Ectodermal cell (in vitro differentiated cells): ENCODE measurements around the gene DDX54.

Experiments
- H3K27ac ChIP-seq: 2 replicates; pipeline ENCODE4 v1.7.0; 2013; ENCODE audit warnings: mild to moderate bottlenecking, low read depth, low read length; ENCODE audit not compliant: insufficient read depth, poor library complexity, severe bottlenecking
- H3K27me3 ChIP-seq: 2 replicates; pipeline ENCODE4 v1.7.0; 2013; ENCODE audit warnings: mild to moderate bottlenecking, low read length; ENCODE audit not compliant: insufficient read depth, control insufficient read depth, poor library complexity, severe bottlenecking
- H3K36me3 ChIP-seq: one replicate; pipeline ENCODE4 v1.7.0; 2013; ENCODE audit warnings: low read length; ENCODE audit not compliant: control insufficient read depth, insufficient read depth
- H3K4me1 ChIP-seq: one replicate; pipeline ENCODE4 v1.7.0; 2013; ENCODE audit warnings: low read length; ENCODE audit not compliant: control insufficient read depth, insufficient read depth
- H3K4me3 ChIP-seq: 2 replicates; pipeline ENCODE4 v1.7.0; 2013; ENCODE audit warnings: low read depth, low read length, control low read depth; ENCODE audit not compliant: insufficient read depth
- H3K9me3 ChIP-seq: 2 replicates; pipeline ENCODE4 v1.7.0; 2013; ENCODE audit warnings: mild to moderate bottlenecking, low read length, moderate library complexity; ENCODE audit not compliant: control insufficient read depth
- WGBS, 2 experiments: methylation state at CpG; one replicate each; pipeline ENCODE4 v1.1.7; 2013; ENCODE audit warnings: missing lambda C conversion rate in 2 of 2; 5-methylcytosine and 5-hydroxymethylcytosine counted together

Gene DDX54

DNA sequence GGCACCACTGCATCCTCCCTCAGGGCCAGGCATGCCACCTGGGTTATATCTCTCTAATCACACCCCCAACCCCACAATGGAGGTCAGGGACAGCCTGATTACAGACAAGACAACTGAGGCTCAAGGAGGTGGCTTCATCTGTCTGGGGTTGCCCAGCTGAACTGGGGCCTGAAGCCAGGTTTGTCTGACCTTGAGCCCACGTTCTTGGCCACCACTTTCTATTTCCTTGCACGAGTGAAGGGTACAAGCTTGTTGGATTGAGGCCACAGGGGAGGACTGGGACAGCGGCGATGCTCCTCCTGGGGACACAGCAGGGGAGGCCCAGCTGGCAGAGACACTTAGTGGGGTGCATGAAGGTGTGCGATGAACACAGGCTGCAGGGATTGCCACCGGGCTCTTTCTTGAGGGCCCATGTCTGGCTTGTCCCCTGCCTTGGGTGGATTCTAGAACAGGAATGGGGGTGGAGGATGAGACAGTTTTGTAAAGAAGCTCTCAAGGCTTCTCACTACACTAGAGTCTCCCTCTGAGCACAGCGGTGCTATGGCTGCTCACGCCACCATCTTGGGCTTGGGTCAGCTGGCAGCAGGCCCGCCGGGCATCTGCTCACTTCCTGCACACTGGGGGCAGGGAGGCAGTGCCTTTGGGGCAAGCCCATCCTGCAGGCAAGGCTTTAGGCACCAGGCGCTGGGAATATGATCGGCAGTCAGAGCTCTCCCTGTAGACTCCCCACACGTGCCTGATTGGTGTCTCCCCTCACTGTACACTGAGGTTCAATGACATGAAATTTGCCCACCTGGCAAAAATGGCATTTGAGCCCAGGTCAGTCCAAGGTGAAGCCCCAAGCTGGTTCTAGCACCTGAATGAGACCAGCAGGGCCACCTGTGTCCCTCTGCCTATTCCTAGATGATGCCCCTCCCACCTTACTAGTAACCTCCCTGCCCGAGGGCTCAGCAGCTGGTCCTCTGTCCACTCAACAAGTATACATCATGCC, 16.2 kb upstream of the DDX54 start:
- no peaks in the 10 kb centered on the region for H3K36me3 ChIP-seq
- H3K4me3 ChIP-seq = no peak overlapping the region
- H3K27ac ChIP-seq = no peak overlapping the region
- 92% methylated on average over 14 of the region's 14 CpGs for WGBS, 2 experiments
- no peaks in the 10 kb centered on the region for H3K4me1 ChIP-seq
- no peaks in the 10 kb centered on the region for H3K9me3 ChIP-seq
- no peaks in the 10 kb centered on the region for H3K27me3 ChIP-seq

GRCh38 chr12:113200021-113200797, 14.9 kb upstream of the DDX54 start:
- H3K27ac ChIP-seq = no peak overlapping the region
- H3K27me3 ChIP-seq = no peaks in the 10 kb centered on the region
- WGBS, 2 experiments = 87 to 89% methylated on average over 12 of the region's 12 CpGs
- H3K9me3 ChIP-seq = no peaks in the 10 kb centered on the region
- no peaks in the 10 kb centered on the region for H3K36me3 ChIP-seq
- H3K4me3 ChIP-seq = no peak overlapping the region
- peaks cover 4% of the 10 kb centered on the region for H3K4me1 ChIP-seq

- 96 to 100% methylated on average over 1 of the region's 1 CpG for WGBS, 2 experiments
- Histone ChIP-seq H3K27ac (no peak overlapping the region), H3K36me3 (no peaks in the 10 kb centered on the region), H3K4me1 (peaks cover 5% of the 10 kb centered on the region), H3K9me3 (no peaks in the 10 kb centered on the region), H3K4me3 (no peak overlapping the region), H3K27me3 (no peaks in the 10 kb centered on the region)
Measured at GRCh38 chr12:113198296-113198695, 13.0 kb upstream of the DDX54 start.

DNA sequence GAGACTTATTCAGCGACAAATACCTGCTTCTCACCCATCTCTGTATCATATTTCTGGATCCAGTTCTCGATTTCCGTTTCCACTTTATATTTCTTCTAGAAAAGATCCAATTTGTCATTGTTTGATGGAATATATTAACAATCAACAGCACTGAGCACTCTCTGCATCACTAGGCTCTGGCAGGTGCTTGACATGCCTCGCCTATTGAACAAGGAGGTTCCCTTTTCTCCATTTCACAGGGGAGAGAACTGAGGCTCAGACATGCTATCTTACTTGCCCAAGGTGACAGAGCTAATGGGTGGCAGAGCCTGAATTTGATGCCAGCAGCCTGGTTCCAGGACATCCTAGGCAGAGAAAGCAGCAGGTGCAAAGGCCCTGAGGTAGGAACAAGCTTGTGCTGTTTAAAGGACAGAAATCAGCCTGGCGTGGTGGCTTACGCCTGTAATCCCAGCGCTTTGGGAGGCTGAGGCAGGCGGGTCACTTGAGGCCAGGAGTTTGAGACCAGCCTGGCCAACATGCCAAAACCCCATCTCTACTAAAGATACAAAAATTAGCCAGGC, 12.3 kb upstream of the DDX54 start:
- Histone ChIP-seq H3K9me3 (no peaks in the 10 kb centered on the region), H3K4me3 (no peak overlapping the region), H3K36me3 (no peaks in the 10 kb centered on the region), H3K27me3 (no peaks in the 10 kb centered on the region), H3K27ac (no peak overlapping the region), H3K4me1 (peaks cover 5% of the 10 kb centered on the region)
- WGBS, 2 experiments = 92 to 96% methylated on average over 8 of the region's 8 CpGs

DNA sequence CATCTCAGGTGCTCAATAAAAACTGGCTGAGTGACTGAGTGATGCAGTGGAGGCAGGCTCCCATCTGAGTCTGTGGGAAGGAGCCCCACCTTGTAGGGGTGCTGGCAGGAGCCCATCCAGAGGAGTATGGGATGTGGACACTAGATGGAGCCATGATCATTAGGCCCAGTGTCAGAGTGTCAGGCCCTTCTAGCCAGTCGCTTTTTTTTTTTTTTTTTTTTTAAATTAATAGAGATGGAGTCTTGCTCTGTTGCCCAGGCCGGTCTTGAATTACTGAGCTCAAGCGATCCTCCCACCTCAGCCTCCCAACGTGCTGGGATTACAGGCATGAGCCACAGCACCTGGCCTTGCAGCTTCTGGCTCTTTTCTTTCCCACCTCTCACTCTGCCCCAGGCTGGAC, 11.7 kb upstream of the DDX54 start:
- Histone ChIP-seq H3K4me3 (no peak overlapping the region), H3K27ac (no peak overlapping the region), H3K9me3 (no peaks in the 10 kb centered on the region), H3K27me3 (no peaks in the 10 kb centered on the region), H3K36me3 (no peaks in the 10 kb centered on the region), H3K4me1 (peaks cover 5% of the 10 kb centered on the region)
- WGBS, 2 experiments = 36 to 37% methylated on average over 4 of the region's 4 CpGs

DNA sequence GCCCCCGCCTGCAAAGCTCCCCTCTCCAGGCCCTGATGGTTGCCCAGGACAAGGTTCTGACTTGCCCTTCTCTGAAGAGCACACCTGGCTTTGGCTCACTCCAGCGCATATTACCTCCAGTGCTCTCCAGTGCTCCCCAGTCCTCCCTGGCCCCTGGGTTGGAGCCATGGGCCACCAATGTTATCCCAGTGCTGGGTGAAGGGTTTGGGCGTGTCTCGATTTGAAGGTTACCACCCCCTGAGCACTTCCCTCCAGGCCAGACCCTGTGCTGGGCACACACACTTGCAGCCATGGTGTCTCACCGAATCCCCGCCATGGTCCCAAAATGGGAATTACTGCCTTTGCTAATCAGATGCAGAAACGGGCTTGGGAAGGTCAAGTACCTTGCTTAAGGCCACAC, 11.3 kb upstream of the DDX54 start:
- 88 to 89% methylated on average over 7 of the region's 7 CpGs for WGBS, 2 experiments
- Histone ChIP-seq H3K27ac (no peak overlapping the region), H3K9me3 (no peaks in the 10 kb centered on the region), H3K27me3 (no peaks in the 10 kb centered on the region), H3K4me3 (no peak overlapping the region), H3K36me3 (peaks cover 2% of the 10 kb centered on the region), H3K4me1 (peaks cover 5% of the 10 kb centered on the region)

- Histone ChIP-seq H3K9me3 (no peaks in the 10 kb centered on the region), H3K4me3 (no peak overlapping the region), H3K36me3 (peaks cover 4% of the 10 kb centered on the region), H3K4me1 (peaks cover 5% of the 10 kb centered on the region), H3K27ac (no peak overlapping the region), H3K27me3 (no peaks in the 10 kb centered on the region)
- 93 to 95% methylated on average over 13 of the region's 13 CpGs for WGBS, 2 experiments
Measured at GRCh38 chr12:113195598-113195997, 10.3 kb upstream of the DDX54 start.

GRCh38 chr12:113194971-113195391, 9.7 kb upstream of the DDX54 start:
- H3K4me1 ChIP-seq = peaks cover 5% of the 10 kb centered on the region
- H3K9me3 ChIP-seq = no peaks in the 10 kb centered on the region
- peaks cover 4% of the 10 kb centered on the region for H3K36me3 ChIP-seq
- H3K4me3 ChIP-seq = no peak overlapping the region
- H3K27me3 ChIP-seq = no peaks in the 10 kb centered on the region
- no peak overlapping the region for H3K27ac ChIP-seq
- WGBS, 2 experiments = 63 to 76% methylated on average over 4 of the region's 4 CpGs

DNA sequence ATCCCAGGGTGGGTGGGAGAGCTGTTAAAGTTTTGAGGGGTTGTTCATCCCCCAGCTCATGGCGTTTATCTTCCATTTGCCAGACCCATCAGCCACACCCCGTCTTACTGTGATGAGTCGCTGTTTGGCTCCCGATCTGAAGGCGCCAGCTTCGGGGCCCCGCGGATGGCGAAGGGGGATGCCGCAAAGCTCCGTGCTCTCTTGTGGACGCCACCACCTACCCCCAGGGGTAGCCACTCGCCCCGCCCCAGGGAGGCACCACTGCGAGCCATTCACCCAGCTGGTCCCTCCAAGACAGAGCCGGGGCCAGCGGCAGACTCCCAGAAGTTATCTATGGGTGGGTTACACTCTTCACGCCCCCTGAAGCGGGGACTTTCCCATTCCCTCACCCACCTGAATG, 5.9 kb upstream of the DDX54 start:
- WGBS, 2 experiments = 94 to 97% methylated on average over 19 of the region's 19 CpGs
- H3K9me3 ChIP-seq = no peaks in the 10 kb centered on the region
- H3K27ac ChIP-seq = no peak overlapping the region
- H3K36me3 ChIP-seq = peaks cover 4% of the 10 kb centered on the region
- no peak overlapping the region for H3K4me3 ChIP-seq
- peaks cover 11% of the 10 kb centered on the region for H3K4me1 ChIP-seq
- no peaks in the 10 kb centered on the region for H3K27me3 ChIP-seq

DNA sequence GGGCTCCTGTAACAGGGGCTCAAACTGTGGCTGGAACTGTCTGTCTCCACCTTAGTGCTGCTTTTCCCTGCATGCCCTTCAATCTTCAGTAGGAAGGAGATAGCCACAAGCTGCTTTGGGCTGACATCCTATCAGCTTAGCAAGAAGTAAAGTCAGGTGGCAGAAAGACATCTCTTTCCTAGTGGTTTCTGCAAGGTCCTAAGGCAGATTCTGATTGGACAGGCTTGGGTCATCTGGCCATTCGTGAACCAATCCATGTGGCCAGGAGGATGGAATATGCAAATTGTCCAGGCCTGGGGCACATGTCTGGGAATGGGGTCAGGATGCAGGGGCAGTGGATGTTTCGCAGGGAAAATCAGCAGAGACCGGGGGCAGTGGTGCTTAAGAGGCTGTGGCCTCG, 5.5 kb upstream of the DDX54 start:
- Histone ChIP-seq H3K27me3 (no peaks in the 10 kb centered on the region), H3K4me3 (no peak overlapping the region), H3K4me1 (peaks cover 11% of the 10 kb centered on the region), H3K36me3 (peaks cover 4% of the 10 kb centered on the region), H3K27ac (no peak overlapping the region), H3K9me3 (no peaks in the 10 kb centered on the region)
- 88 to 95% methylated on average over 4 of the region's 4 CpGs for WGBS, 2 experiments
